Activated naive CD8-positive, alpha-beta T cell treated with anti-CD3 and anti-CD28 coated beads, Interleukin-2, amount 50 U/mL, for 24 hours (primary cell): ENCODE results near the gene C1QL4.
"Not testable (repeated sequence)": the region's sequence is repeated elsewhere in the genome, so short reads cannot be mapped to it uniquely, and the experiment has no call there.

Source experiments
- ATAC-seq: fragments of 150-1000 bp; cut with Tn5 transposase; one replicate; pipeline ENCODE4 v1.10.0; 2021
- DNase-seq: peaks from one replicate; pipeline ENCODE4 v3.0.0; 2021
- H3K27ac Mint-ChIP-seq: one replicate; pipeline ENCODE4 v1.8.0; 2021; ENCODE audit warnings: mild to moderate bottlenecking, mixed read lengths
- H3K27me3 Mint-ChIP-seq: one replicate; pipeline ENCODE4 v1.8.0; 2021; ENCODE audit warnings: mixed read lengths
- H3K36me3 Mint-ChIP-seq: one replicate; pipeline ENCODE4 v1.8.0; 2021; ENCODE audit warnings: low read depth, mixed read lengths
- H3K4me1 Mint-ChIP-seq: one replicate; pipeline ENCODE4 v1.8.0; 2021; ENCODE audit warnings: mixed read lengths
- H3K4me3 Mint-ChIP-seq: one replicate; pipeline ENCODE4 v1.8.0; 2021; ENCODE audit warnings: mild to moderate bottlenecking, moderate library complexity, mixed read lengths
- H3K9me3 Mint-ChIP-seq: one replicate; pipeline ENCODE4 v1.8.0; 2021; ENCODE audit warnings: mixed read lengths

C1QL4 gene

GRCh38 chr12:49332891-49333371 is 4.1 kb downstream of the C1QL4 start:
- DNase-seq = no peak
- H3K4me3 Mint-ChIP-seq = peak overlapping the region; percentile 38
- no peak overlapping the region for H3K27ac Mint-ChIP-seq
- H3K27me3 Mint-ChIP-seq = peaks cover 52% of the 10 kb centered on the region
- peaks cover 23% of the 10 kb centered on the region for H3K36me3 Mint-ChIP-seq
- H3K4me1 Mint-ChIP-seq = peaks cover 18% of the 10 kb centered on the region
- no peaks in the 10 kb centered on the region for H3K9me3 Mint-ChIP-seq
- ATAC-seq = no peak

DNA sequence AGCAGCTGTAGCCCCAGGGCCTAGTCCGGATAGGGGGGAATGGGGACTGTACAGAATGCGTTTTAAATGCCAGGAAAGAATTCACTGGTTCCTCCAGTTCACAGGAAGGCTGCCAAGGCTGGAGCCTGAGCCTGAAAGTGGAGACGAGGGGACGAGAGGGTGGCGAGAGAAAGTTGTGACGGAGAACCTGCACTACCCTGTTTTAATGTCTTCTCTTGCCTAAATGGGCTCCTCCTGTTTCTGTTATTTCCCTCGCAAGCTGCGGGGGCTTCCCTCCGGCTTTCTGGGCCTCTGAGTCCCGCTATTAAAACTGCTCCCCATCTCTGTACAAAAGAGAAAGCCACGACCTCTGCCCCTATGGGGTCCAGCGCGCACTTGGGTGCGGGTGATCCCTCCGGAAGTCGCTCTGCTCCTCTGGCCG is 4.5 kb downstream of the C1QL4 start:
- ATAC-seq = no peak
- Mint-ChIP-seq H3K27ac (no peak overlapping the region), H3K4me3 (no peak overlapping the region), H3K36me3 (peaks cover 27% of the 10 kb centered on the region), H3K9me3 (no peaks in the 10 kb centered on the region), H3K27me3 (peaks cover 47% of the 10 kb centered on the region), H3K4me1 (peaks cover 14% of the 10 kb centered on the region)
- no peak for DNase-seq

GRCh38 chr12:49331380-49332222 is 5.4 kb downstream of the C1QL4 start:
- H3K4me1 Mint-ChIP-seq = peaks cover 6% of the 10 kb centered on the region
- H3K36me3 Mint-ChIP-seq = peaks cover 28% of the 10 kb centered on the region
- ATAC-seq = no peak
- no peak overlapping the region for H3K27ac Mint-ChIP-seq
- no peaks in the 10 kb centered on the region for H3K9me3 Mint-ChIP-seq
- DNase-seq = no peak
- no peak overlapping the region for H3K4me3 Mint-ChIP-seq
- H3K27me3 Mint-ChIP-seq = peaks cover 39% of the 10 kb centered on the region

- H3K4me1 Mint-ChIP-seq = peaks cover 6% of the 10 kb centered on the region
- DNase-seq (no peak), ATAC-seq (peak; percentile 17)
- H3K9me3 Mint-ChIP-seq = no peaks in the 10 kb centered on the region
- no peak overlapping the region for H3K4me3 Mint-ChIP-seq
- peaks cover 32% of the 10 kb centered on the region for H3K36me3 Mint-ChIP-seq
- peaks cover 37% of the 10 kb centered on the region for H3K27me3 Mint-ChIP-seq
- H3K27ac Mint-ChIP-seq = no peak overlapping the region
These were observed 6.2 kb downstream of the C1QL4 start for GRCh38 chr12:49330631-49331379.

- no peak for ATAC-seq
- Mint-ChIP-seq H3K4me3 (no peak overlapping the region), H3K36me3 (peaks cover 32% of the 10 kb centered on the region), H3K9me3 (no peaks in the 10 kb centered on the region), H3K4me1 (peaks cover 6% of the 10 kb centered on the region), H3K27ac (no peak overlapping the region), H3K27me3 (peaks cover 31% of the 10 kb centered on the region)
- DNase-seq = no peak
These were observed 6.9 kb downstream of the C1QL4 start for GRCh38 chr12:49330032-49330619.

DNA sequence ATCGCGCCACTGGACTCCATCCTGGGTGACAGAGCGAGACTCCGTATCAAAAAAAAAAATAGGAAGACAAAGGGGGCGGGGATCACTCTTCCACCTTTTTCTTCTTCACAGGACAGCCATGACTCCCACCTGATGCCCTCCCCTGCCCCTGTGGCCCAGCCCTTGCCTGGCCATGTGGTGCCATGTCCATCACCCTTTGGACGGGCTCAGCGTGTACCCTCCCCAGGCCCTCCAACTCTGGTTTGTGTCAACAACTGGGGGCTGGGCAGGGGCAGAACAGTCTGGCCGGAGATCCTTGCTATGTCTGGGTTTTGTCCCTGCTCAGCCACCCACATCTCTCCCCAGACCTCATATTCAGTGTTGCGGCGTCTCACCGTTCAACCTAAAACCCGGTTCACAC is 8.2 kb downstream of the C1QL4 start:
- Mint-ChIP-seq H3K9me3 (no peaks in the 10 kb centered on the region), H3K27ac (no peak overlapping the region), H3K36me3 (peaks cover 37% of the 10 kb centered on the region), H3K4me1 (peaks cover 6% of the 10 kb centered on the region), H3K4me3 (no peak overlapping the region), H3K27me3 (peaks cover 20% of the 10 kb centered on the region)
- no peak for ATAC-seq
- no peak for DNase-seq

DNA sequence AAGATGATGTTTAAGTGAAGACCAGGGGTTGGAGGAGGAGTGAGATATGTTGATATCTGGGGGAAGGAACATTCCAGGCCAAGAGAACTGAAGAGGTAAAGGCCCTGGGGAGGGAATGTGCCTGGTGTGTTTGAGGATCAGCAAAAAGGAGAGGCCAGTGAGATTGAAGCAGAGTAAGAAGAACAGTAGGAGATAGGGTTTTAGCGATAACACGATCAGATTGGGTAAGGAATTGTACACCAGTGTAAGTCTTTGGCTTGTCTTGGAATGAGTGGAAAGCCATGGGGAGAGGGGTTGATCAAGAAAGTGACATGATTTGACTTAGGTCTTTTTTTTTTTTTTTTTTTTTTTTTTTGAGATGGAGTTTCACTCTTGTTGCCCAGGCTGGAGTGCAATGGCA is 9.1 kb downstream of the C1QL4 start:
- Mint-ChIP-seq H3K36me3 (peaks cover 41% of the 10 kb centered on the region), H3K4me3 (no peak overlapping the region), H3K27ac (no peak overlapping the region), H3K27me3 (peaks cover 14% of the 10 kb centered on the region), H3K4me1 (peaks cover 8% of the 10 kb centered on the region), H3K9me3 (no peaks in the 10 kb centered on the region)
- DNase-seq (no peak), ATAC-seq (no peak)

- H3K4me1 Mint-ChIP-seq = peaks cover 9% of the 10 kb centered on the region
- H3K27me3 Mint-ChIP-seq = peaks cover 9% of the 10 kb centered on the region
- no peak for DNase-seq
- no peaks in the 10 kb centered on the region for H3K9me3 Mint-ChIP-seq
- peaks cover 41% of the 10 kb centered on the region for H3K36me3 Mint-ChIP-seq
- H3K4me3 Mint-ChIP-seq = no peak overlapping the region
- H3K27ac Mint-ChIP-seq = no peak overlapping the region
- ATAC-seq = no peak
These were observed 9.6 kb downstream of the C1QL4 start for GRCh38 chr12:49327368-49327767.

DNA sequence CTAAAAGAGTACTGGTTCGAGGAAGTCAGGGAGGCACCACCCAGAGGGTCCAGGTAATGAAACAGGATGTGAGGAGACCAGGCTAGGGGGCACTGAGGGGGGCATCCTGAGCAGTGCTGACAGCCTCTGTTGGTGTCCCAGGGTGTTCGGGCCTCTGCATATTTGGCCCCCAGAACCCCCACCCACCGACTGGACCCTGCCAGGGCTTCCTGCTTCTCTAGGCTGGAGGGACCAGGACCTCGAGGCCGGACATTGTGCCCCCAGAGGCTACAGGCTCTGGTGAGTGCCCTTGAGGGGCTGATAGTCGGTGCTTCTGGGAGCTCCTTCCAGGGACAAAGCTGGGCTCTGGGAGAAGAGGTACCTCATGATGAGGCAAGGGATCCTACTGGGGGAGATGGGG is 11.4 kb downstream of the C1QL4 start:
- DNase-seq (no peak), ATAC-seq (no peak)
- Mint-ChIP-seq H3K9me3 (no peaks in the 10 kb centered on the region), H3K27ac (no peak overlapping the region), H3K36me3 (peaks cover 29% of the 10 kb centered on the region), H3K27me3 (no peaks in the 10 kb centered on the region), H3K4me3 (no peak overlapping the region), H3K4me1 (peaks cover 17% of the 10 kb centered on the region)

GRCh38 chr12:49323524-49324097 is 13.4 kb downstream of the C1QL4 start:
- Mint-ChIP-seq H3K27ac (peak overlapping the region; percentile 96), H3K4me3 (peak overlapping the region; percentile 100), H3K36me3 (peaks cover 21% of the 10 kb centered on the region), H3K9me3 (no peaks in the 10 kb centered on the region), H3K27me3 (no peaks in the 10 kb centered on the region), H3K4me1 (peaks cover 17% of the 10 kb centered on the region)
- DNase-seq (no peak), ATAC-seq (no peak)

- no peaks in the 10 kb centered on the region for H3K27me3 Mint-ChIP-seq
- H3K4me3 Mint-ChIP-seq = peak within 1 kb of the TSS; percentile 100
- peaks cover 17% of the 10 kb centered on the region for H3K4me1 Mint-ChIP-seq
- H3K27ac Mint-ChIP-seq = peak within 1 kb of the TSS; percentile 96
- no peaks in the 10 kb centered on the region for H3K9me3 Mint-ChIP-seq
- DNase-seq (peak; percentile 95), ATAC-seq (peak; percentile 97)
- peaks cover 20% of the 10 kb centered on the region for H3K36me3 Mint-ChIP-seq
These were observed 14.1 kb downstream of the C1QL4 start, which contains the start of gene TROAP for GRCh38 chr12:49322708-49323523. TSS of gene TROAP (plus strand) at chr12:49323255. CDS start at chr12:49323609, 354 bp downstream.

- no peak for ATAC-seq
These were observed 14.7 kb downstream of the C1QL4 start for GRCh38 chr12:49322367-49322707.

GRCh38 chr12:49320411-49321103 is 16.4 kb downstream of the C1QL4 start:
- not testable (repeated sequence) for DNase-seq, ATAC-seq, H3K27me3 Mint-ChIP-seq, H3K9me3 Mint-ChIP-seq, H3K27ac Mint-ChIP-seq
- Mint-ChIP-seq H3K36me3 (peaks cover 11% of the 10 kb centered on the region), H3K4me1 (peaks cover 17% of the 10 kb centered on the region), H3K4me3 (peak overlapping the region; percentile 21)

More at GRCh38 chr12:49322367-49322707, 14.7 kb downstream of the C1QL4 start:
- DNase-seq = no peak
- peaks cover 15% of the 10 kb centered on the region for H3K36me3 Mint-ChIP-seq
- peaks cover 17% of the 10 kb centered on the region for H3K4me1 Mint-ChIP-seq
- H3K4me3 Mint-ChIP-seq = peak overlapping the region; percentile 100
- H3K27me3 Mint-ChIP-seq = no peaks in the 10 kb centered on the region
- no peaks in the 10 kb centered on the region for H3K9me3 Mint-ChIP-seq
- peak overlapping the region; percentile 96 for H3K27ac Mint-ChIP-seq
